ENCODE measurements around the gene UGT8. TPM values are rescaled to one million over a fixed set of nuclear protein-coding genes. Genes with fewer than 3 reads are reported as not detected.

The UGT8 gene
- total RNA-seq, 1 experiment from 2014 or later: 15.7 TPM

DNA sequence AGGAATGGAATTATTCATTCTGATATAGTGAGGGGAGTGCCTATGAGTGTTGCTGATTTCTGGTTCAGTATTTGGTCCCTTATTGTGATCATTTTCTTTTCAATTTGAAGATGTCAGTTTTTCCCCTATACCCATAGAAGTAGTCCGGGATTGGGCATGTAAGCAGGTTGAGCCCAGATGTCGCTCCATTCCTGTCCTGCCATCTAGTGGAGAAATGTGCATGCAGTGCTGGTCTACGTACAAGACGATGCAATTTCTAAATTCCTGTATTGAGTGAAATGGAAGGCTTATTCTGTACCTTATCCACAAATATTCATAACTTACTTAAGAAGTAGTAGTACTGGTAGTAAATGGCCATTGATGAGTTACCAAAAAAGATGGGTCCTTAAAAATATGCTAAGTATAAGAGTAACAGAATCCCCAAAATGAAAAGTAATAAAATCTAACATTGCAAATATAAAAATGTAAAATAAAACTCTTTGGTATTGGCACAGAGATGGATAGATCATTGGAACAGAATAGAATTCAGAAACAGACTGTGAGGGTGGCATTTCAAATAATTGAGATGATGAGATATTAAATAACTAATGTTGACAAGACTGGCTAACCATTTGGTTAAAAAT, 60.9 kb downstream of the UGT8 start:
- Mint-ChIP-seq H3K27me3 (ENCODE audit: low read depth) (no peaks in the 10 kb centered on the region), H3K9me3 (no peaks in the 10 kb centered on the region), H3K27ac (no peak overlapping the region), H3K4me1 (peaks cover 39 to 41% of the 10 kb centered on the region in 2 experiments), H3K36me3 (ENCODE audit: insufficient read depth in 1 of 3, low read depth in 3 of 3) (peaks cover 0 to under 1% (median 0%) of the 10 kb centered on the region in 3 experiments; a peak in 2 of 7 replicates), H3K4me3 (no peak overlapping the region)
- peaks cover 4% of the 10 kb centered on the region; the same call in 1 of the 2 replicates for H3K4me1 ChIP-seq (ENCODE audit: insufficient read depth, low read length)
- H3K18ac ChIP-seq (ENCODE audit: insufficient read length, low read depth, low read length): no peak overlapping the region
- no peaks in the 10 kb centered on the region for H3K79me1 ChIP-seq (ENCODE audit: insufficient read depth, low read depth, low read length, poor library complexity, severe bottlenecking)
- no peak overlapping the region for H2AFZ ChIP-seq (ENCODE audit: low read length)
- no peak overlapping the region for H2BK20ac ChIP-seq (ENCODE audit: low read depth, low read length, poor library complexity, severe bottlenecking)
- H4K91ac ChIP-seq (ENCODE audit: insufficient read length, low read depth, low read length): no peak overlapping the region
- no peak overlapping the region for H4K5ac ChIP-seq (ENCODE audit: insufficient read length, low read depth, low read length)
- H3K56ac ChIP-seq (ENCODE audit: insufficient read length, low read depth, low read length): no peak overlapping the region
- H2BK120ac ChIP-seq (ENCODE audit: low read depth, low read length, poor library complexity, severe bottlenecking): no peak overlapping the region
- H3K23ac ChIP-seq (ENCODE audit: insufficient read length, low read depth, low read length): no peak overlapping the region
- no peak overlapping the region for H3T11ph ChIP-seq (ENCODE audit: low read length)
- peaks cover 2% of the 10 kb centered on the region; the same call in 1 of the 2 replicates for H3K79me2 ChIP-seq (ENCODE audit: insufficient read depth, low read length)
- no peak overlapping the region for H3K4ac ChIP-seq (ENCODE audit: low read depth, low read length)
- H4K20me1 ChIP-seq (ENCODE audit: control insufficient read depth, insufficient read depth, insufficient read length): no peaks in the 10 kb centered on the region
- no peaks in the 10 kb centered on the region for H3K27me3 ChIP-seq (ENCODE audit: insufficient read depth, low read length)
- H3K14ac ChIP-seq (ENCODE audit: insufficient read depth, low read length): no peak overlapping the region
- H2AK5ac ChIP-seq (ENCODE audit: insufficient read length, low read length): no peak overlapping the region
- no peak overlapping the region for H4K8ac ChIP-seq (replicated peaks; ENCODE audit: insufficient read length, low read depth, low read length)
- H2BK5ac ChIP-seq (ENCODE audit: insufficient read length, low read length): no peak overlapping the region
- no peaks in the 10 kb centered on the region for H3K9me3 ChIP-seq (ENCODE audit: control insufficient read depth, low read depth, low read length)
- H3K4me2 ChIP-seq (ENCODE audit: insufficient read depth, insufficient read length, low read length): no peak overlapping the region
- H3K23me2 ChIP-seq (ENCODE audit: insufficient read length, low read depth, low read length, poor library complexity, severe bottlenecking): no peaks in the 10 kb centered on the region
- peak; percentile 70 for DNase-seq
- peak; percentile 91 for TF ChIP-seq CTCF (conservative IDR thresholded peaks at IDR 0.05)
- H2BK12ac ChIP-seq (ENCODE audit: insufficient read length, low read depth, low read length): no peak overlapping the region
- H3K9ac ChIP-seq (ENCODE audit: extremely low read depth, insufficient read length, low read length): no peak overlapping the region
- no peak overlapping the region for H3K27ac ChIP-seq (ENCODE audit: insufficient read length, low read depth, low read length)
- no CpG with 5 or more reads among the region's 4 CpGs for WGBS (ENCODE audit: extremely low coverage, insufficient read length, low lambda C conversion rate)
- no peak overlapping the region for H2BK15ac ChIP-seq (ENCODE audit: low read depth, low read length)

All from H9 (cell line).